GM12878 (cell line): ENCODE data around the gene PID1. TPM values are rescaled to one million over a fixed set of nuclear protein-coding genes. Genes with fewer than 3 reads are reported as not detected.

Source experiments
- ATAC-seq: fragments of 200-7000 bp; cut with Tn5 transposase; 3 replicates; pipeline ENCODE4 v1.9.1; 2020; ENCODE audit warnings: mild to moderate bottlenecking, moderate library complexity
- BruUV-seq: library from RNA; stranded (reverse); fragments of 400-500 nt; replicated peaks from 2 replicates; lab custom pipeline; 2021; lab: Mats Ljungman, UMichigan
- CTCF ChIA-PET: fragments of 300-600 bp; sonication (Branson Sonifier 250); formaldehyde crosslinking; extraction: SDS; loops from one replicate; lab custom pipeline; 2021; ENCODE audit warnings: inconsistent platforms; lab: Yijun Ruan, JAX
- POLR2A ChIA-PET: fragments of 350-600 bp; formaldehyde crosslinking; extraction: SDS; loops from one replicate; lab custom pipeline; 2021; ENCODE audit warnings: inconsistent platforms; lab: Charles Lee
- RAD21 ChIA-PET: fragments of 300-600 bp; sonication (Branson Sonifier 250); formaldehyde crosslinking; loops from one replicate; lab custom pipeline; 2023; ENCODE audit warnings: antibody characterized with exemption; ENCODE audit not compliant: unreplicated experiment; lab: Charles Lee
- SMC1A ChIA-PET: fragments of 300-600 bp; sonication (Branson Sonifier 250); formaldehyde crosslinking; loops from one replicate; lab custom pipeline; 2023; ENCODE audit not compliant: unreplicated experiment, uncharacterized antibody; lab: Charles Lee
- DNase-seq: peaks from one replicate; pipeline ENCODE4 v3.0.0-alpha.2; 2011; ENCODE audit warnings: low read depth, low spot score
- FAIRE-seq: peaks from 3 replicates; lab custom pipeline; 2011; peaks lifted over from hg19 to GRCh38; lab: Jason Lieb, UNC
- H2AFZ ChIP-seq: 2 replicates; pipeline ENCODE4 v1.6.0; 2011; ENCODE audit warnings: low read depth, low read length, control low read depth; ENCODE audit not compliant: control insufficient read depth
- H3K27ac ChIP-seq: 2 replicates; pipeline ENCODE4 v1.5.1; 2011; ENCODE audit warnings: control low read depth; ENCODE audit not compliant: control insufficient read depth, insufficient read depth
- H3K27me3 ChIP-seq, 2 experiments: replicated peaks in 1 of 2; 2 replicates each; pipeline versions ENCODE4 v1.6.0 to v1.6.1; 2011; ENCODE audit warnings: low read length in 1 of 2; ENCODE audit not compliant: control insufficient read depth in 2 of 2, insufficient read depth in 2 of 2
- H3K36me3 ChIP-seq, 2 experiments: 2 replicates each; pipeline ENCODE4 v1.5.1; 2011; ENCODE audit warnings: low read length in 1 of 2; ENCODE audit not compliant: control insufficient read depth in 2 of 2, insufficient read depth in 2 of 2
- H3K4me1 ChIP-seq: 2 replicates; pipeline ENCODE4 v1.6.1; 2011; ENCODE audit warnings: mild to moderate bottlenecking, low read length, moderate library complexity, mixed read lengths; ENCODE audit not compliant: control insufficient read depth, insufficient read depth
- H3K4me2 ChIP-seq: 2 replicates; pipeline ENCODE4 v1.6.0; 2011; ENCODE audit warnings: control low read depth; ENCODE audit not compliant: control insufficient read depth, insufficient read depth
- H3K4me3 ChIP-seq: fragments of 200-600 bp; sonication (generic); 2 replicates; pipeline ENCODE4 v1.5.1; 2016
- H3K79me2 ChIP-seq: 2 replicates; pipeline ENCODE4 v1.6.0; 2011; ENCODE audit warnings: low read length; ENCODE audit not compliant: control insufficient read depth, insufficient read depth
- H3K9ac ChIP-seq: 2 replicates; pipeline ENCODE4 v1.8.0; 2011; ENCODE audit warnings: low read length, control low read depth, mixed read lengths; ENCODE audit not compliant: control insufficient read depth, insufficient read depth
- H3K9me3 ChIP-seq: replicated peaks from 3 replicates; pipeline ENCODE4 v1.5.1; 2011; ENCODE audit warnings: mild to moderate bottlenecking, low read length; ENCODE audit not compliant: control insufficient read depth, insufficient read depth
- H4K20me1 ChIP-seq: 2 replicates; pipeline ENCODE4 v1.6.0; 2011; ENCODE audit not compliant: control insufficient read depth, insufficient read depth
- KDM1A ChIP-seq: fragments of 200-600 bp; sonication (generic); IDR thresholded peaks from 2 replicates; pipeline ENCODE4 v1.6.1; 2016; ENCODE audit warnings: borderline replicate concordance
- PML ChIP-seq: IDR thresholded peaks from 2 replicates; pipeline ENCODE4 v1.6.1; 2012; ENCODE audit warnings: low read length, inconsistent platforms
- POLR2AphosphoS5 ChIP-seq: IDR thresholded peaks from 2 replicates; pipeline ENCODE4 v1.6.1; 2011; ENCODE audit warnings: mild to moderate bottlenecking, low read length, inconsistent platforms
- RAD51 ChIP-seq: fragments of 450-650 bp; IDR thresholded peaks from 2 replicates; pipeline ENCODE4 v1.6.1; 2016; ENCODE audit warnings: moderate library complexity, mild to moderate bottlenecking, inconsistent platforms
- SKIL ChIP-seq: fragments of 450-650 bp; IDR thresholded peaks from 2 replicates; pipeline ENCODE4 v1.6.1; 2017; ENCODE audit warnings: mild to moderate bottlenecking, low read depth, inconsistent platforms; ENCODE audit not compliant: poor library complexity, severe bottlenecking
- SRF ChIP-seq, 2 experiments: IDR thresholded peaks; 2 replicates each; pipeline ENCODE4 v1.6.1; 2011; ENCODE audit warnings: low read depth in 2 of 2, low read length in 2 of 2, mild to moderate bottlenecking in 1 of 2, moderate library complexity in 1 of 2
- ZBTB33 ChIP-seq: fragments of 450-650 bp; IDR thresholded peaks from 2 replicates; pipeline ENCODE4 v1.6.1; 2017; ENCODE audit warnings: mild to moderate bottlenecking
- ZNF687 ChIP-seq: fragments of 450-650 bp; IDR thresholded peaks from 2 replicates; pipeline ENCODE4 v1.6.1; 2017; ENCODE audit warnings: mild to moderate bottlenecking, moderate library complexity
- WGBS: methylation state at CpG from one replicate; pipeline ENCODE4 v1.1.6; 2016; ENCODE audit warnings: low lambda C conversion rate; ENCODE audit not compliant: insufficient replicate concordance, insufficient coverage; ENCODE audit errors: missing lambda C conversion rate; 5-methylcytosine and 5-hydroxymethylcytosine counted together
- in situ Hi-C: fragments of 300-500 bp; cut with MboI; formaldehyde crosslinking; loops from 9 replicates; pipeline ENCODE4 v1.14.3; 2018; ENCODE audit warnings: mixed read lengths
- intact Hi-C: fragments of 100-400 bp; cut with micrococcal nuclease; formaldehyde crosslinking; loops from one replicate; pipeline ENCODE4 v1.14.2; 2022; ENCODE audit not compliant: unreplicated experiment
- polyA plus RNA-seq, 11 experiments: library from polyadenylated mRNA; depleted of rRNA in 4 of 11; unstranded in 6 of 11; stranded (reverse) in 5 of 11; fragments of >200 nt; fragmentation: Nextera tagmentation in 4 of 11; fragmentation: Illumina TruSeq in 1 of 11; extraction: Ambion mirVana in 4 of 11; extraction: Trizol in 1 of 11; gene quantifications; 1 replicate in 1 of 11; 2 replicates in 10 of 11; pipeline versions ENCODE4 v1.2.1 to v1.2.3, GENCODE V29; 2011 to 2016; ENCODE audit warnings: inconsistent platforms in 2 of 11, missing spikeins in 2 of 11, low read depth in 1 of 11
- total RNA-seq, 4 experiments: library from RNA; depleted of rRNA in 3 of 4; stranded (reverse); fragments of >200 nt in 3 of 4; fragmentation: Illumina TruSeq in 1 of 4; extraction: Trizol in 1 of 4; gene quantifications; 2 replicates each; pipeline versions ENCODE4 v1.2.1 to v1.2.3, GENCODE V29; 2013 to 2021

Gene PID1
- total and polyA plus RNA-seq, 10 of the 15 experiments (the other 5 are each of a cell fraction or from before 2014, with no cell fraction given) = not detected

- no peak for TF ChIP-seq ZNF687
- no peak for TF ChIP-seq SKIL
- TF ChIP-seq RAD51 = no peak
- TF ChIP-seq SRF (IDR thresholded peaks at IDR 0.05; ENCODE audit: low read depth in 2 of 2, low read length in 2 of 2) = no peak
- TF ChIP-seq, all 136 proteins: peak for 0
Measured at GRCh38 chr2:229022652-229023051, 248.4 kb downstream of the PID1 start (continued).

- no peaks in the 10 kb centered on the region for H4K20me1 ChIP-seq
- no peaks in the 10 kb centered on the region for H3K9me3 ChIP-seq
- no TSS peak for BruUV-seq
- RAD21 ChIA-PET = no interaction called here
- CTCF ChIA-PET = interaction anchor here (0.9 kb wide), 1 partner anchor 66 kb away, joined by 3 read pairs; no protein-coding TSS in a partner anchor
- H3K4me3 ChIP-seq = no peak overlapping the region
- intact Hi-C loops (no loop called here), in situ Hi-C loops (no loop called here)
- SMC1A ChIA-PET = no interaction called here
- TF ChIP-seq PML = no peak
- no peak for TF ChIP-seq ZBTB33
- TF ChIP-seq POLR2AphosphoS5 = no peak
- no peak for TF ChIP-seq KDM1A
- 9% methylated on average over 5 of the region's 5 CpGs for WGBS
- no peak for DNase-seq
- no peak overlapping the region for H2AFZ ChIP-seq
- no peaks in the 10 kb centered on the region for H3K4me1 ChIP-seq
- FAIRE-seq = no peak
- no peak overlapping the region for H3K4me2 ChIP-seq
- H3K36me3 ChIP-seq = no peaks in the 10 kb centered on the region
- no peak overlapping the region for H3K27ac ChIP-seq
- H3K9ac ChIP-seq = no peak overlapping the region
- no peak for ATAC-seq
- no peaks in the 10 kb centered on the region for H3K27me3 ChIP-seq
- no peaks in the 10 kb centered on the region for H3K79me2 ChIP-seq
- POLR2A ChIA-PET = no interaction called here
Measured at GRCh38 chr2:229022071-229022470, 249.0 kb downstream of the PID1 start.
